ENCODE measurements around the gene PKD2L2.
"Not testable (repeated sequence)": the region's sequence is repeated elsewhere in the genome, so short reads cannot be mapped to it uniquely, and the experiment has no call there.

PKD2L2 gene

DNA sequence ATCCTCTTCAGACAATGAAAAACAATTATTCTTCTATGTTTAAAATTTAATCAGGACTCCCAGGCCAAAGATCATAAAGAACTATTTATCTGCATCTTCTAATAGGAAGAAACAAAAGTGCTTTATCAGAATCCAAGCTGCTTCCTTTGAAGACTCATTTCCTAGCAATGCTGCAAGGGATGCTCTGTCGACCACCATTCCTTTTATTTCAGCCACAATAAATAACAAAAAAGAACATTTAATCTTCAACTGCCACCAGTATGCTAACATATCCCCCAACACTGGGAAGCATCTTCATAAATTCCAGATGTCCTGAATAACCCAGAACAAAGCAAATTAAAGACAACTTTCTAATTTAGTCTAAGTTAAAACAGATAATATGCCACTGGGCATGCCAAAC, 68.7 kb downstream of the PKD2L2 start:
- FAIRE-seq: no peak
- DNase-seq (ENCODE audit: insufficient read length, low spot score): no peak

DNA sequence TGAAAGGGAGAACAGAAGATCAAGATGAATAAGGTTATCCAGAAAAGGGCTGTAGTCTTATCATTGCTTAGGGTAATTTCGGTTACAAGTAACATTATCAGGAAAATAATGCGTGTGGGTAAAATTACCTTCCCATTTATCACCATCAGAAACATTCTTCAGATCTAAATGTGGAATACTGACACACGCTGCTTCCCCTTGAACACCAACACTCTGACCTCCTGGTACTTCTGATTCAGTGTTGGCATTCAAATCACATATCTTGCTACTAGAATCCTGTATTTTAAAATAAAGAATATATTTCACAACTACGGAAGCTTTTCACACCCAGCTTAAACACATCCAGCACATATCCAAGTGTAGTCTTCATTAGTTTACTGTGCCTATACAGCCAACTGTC, 70.2 kb downstream of the PKD2L2 start:
- TF ChIP-seq, protein P1, sequence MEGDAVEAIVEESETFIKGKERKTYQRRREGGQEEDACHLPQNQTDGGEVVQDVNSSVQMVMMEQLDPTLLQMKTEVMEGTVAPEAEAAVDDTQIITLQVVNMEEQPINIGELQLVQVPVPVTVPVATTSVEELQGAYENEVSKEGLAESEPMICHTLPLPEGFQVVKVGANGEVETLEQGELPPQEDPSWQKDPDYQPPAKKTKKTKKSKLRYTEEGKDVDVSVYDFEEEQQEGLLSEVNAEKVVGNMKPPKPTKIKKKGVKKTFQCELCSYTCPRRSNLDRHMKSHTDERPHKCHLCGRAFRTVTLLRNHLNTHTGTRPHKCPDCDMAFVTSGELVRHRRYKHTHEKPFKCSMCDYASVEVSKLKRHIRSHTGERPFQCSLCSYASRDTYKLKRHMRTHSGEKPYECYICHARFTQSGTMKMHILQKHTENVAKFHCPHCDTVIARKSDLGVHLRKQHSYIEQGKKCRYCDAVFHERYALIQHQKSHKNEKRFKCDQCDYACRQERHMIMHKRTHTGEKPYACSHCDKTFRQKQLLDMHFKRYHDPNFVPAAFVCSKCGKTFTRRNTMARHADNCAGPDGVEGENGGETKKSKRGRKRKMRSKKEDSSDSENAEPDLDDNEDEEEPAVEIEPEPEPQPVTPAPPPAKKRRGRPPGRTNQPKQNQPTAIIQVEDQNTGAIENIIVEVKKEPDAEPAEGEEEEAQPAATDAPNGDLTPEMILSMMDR (IDR thresholded peaks at IDR 0.05; ENCODE audit: insufficient read depth, missing control alignments): no peak
- no peak for FAIRE-seq
- no peak for DNase-seq (ENCODE audit: insufficient read length, low spot score)

More for the DNA sequence above, 68.7 kb downstream of the PKD2L2 start:
- TF ChIP-seq, protein P1 (IDR thresholded peaks at IDR 0.05; ENCODE audit: insufficient read depth, missing control alignments): no peak

DNA sequence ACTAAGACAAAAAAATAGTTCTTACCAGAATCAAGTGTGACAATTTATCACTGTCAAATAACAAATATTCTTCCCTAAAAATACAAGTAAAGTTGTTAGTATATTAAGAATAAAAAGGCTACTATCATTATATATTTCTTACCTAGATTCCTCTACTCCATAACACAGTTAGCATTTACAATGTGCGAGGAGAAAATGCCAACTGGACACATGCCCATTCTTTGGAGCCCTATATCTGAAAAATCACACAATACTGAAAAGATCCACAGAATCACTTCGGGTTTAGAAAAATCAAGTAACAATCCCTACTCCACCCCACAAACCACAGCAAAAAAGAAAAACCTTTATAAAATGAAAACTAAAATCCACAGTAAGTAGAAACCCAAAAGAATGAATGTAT, 70.9 kb downstream of the PKD2L2 start:
- DNase-seq (ENCODE audit: insufficient read length, low spot score): no peak
- TF ChIP-seq, protein P1 (IDR thresholded peaks at IDR 0.05; ENCODE audit: insufficient read depth, missing control alignments): no peak
- FAIRE-seq: no peak

DNA sequence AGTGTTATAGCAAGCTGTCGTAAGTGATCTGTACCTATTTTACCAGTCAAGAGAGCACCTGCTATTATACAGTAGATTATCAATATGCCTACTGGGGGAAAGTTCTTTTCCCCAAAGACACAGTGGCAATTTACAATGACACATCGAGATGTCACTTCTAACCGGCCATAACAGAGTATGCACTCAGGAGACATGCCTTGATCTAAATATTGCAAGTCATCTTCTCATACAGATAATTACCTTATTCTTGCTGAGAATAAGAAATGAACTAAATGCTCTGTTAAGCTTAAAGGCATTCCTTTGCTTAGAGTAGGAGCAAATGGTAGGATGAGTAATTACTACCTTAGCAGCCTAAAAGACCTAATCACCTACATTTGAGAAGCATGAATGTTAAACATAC, 71.6 kb downstream of the PKD2L2 start:
- no peak for FAIRE-seq

DNA sequence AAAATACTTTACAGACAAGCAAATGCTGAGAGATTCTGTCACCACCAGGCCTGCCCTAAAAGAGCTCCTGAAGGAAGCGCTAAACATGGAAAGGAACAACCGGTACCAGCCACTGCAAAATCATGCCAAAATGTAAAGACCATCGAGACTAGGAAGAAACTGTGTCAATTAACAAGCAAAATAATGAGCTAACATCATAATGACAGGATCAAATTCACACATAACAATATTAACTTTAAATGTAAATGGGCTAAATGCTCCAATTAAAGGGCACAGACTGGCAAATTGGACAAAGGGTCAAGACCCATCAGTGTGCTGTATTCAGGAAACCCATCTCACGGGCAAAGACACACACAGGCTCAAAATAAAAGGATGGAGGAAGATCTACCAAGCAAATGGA, 81.1 kb downstream of the PKD2L2 start:
- not testable (repeated sequence) for FAIRE-seq

More for the DNA sequence above, 71.6 kb downstream of the PKD2L2 start:
- TF ChIP-seq, protein P1 (IDR thresholded peaks at IDR 0.05; ENCODE audit: insufficient read depth, missing control alignments): no peak
- DNase-seq (ENCODE audit: insufficient read length, low spot score): no peak

DNA sequence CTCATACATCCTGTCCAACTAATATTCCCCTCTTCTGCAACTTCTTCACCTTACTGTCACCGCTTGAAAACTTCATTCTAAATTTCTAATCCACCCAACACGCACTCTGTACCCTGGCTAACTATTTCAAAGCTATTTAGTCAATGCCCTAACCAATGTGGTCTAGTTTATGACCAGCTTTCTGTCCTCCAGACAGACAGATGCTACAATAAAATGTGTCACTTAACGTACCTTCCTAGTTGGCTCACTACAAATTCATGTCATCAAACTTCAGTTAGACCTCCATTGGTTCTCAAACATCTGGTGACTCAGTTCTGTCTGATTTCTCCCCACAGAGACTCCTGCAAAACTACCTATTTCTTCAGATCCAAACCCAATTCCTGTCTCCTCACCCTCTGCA, 86.0 kb downstream of the PKD2L2 start:
- FAIRE-seq (no peak), DNase-seq (ENCODE audit: insufficient read length, low spot score) (no peak)
- TF ChIP-seq, protein P1 (IDR thresholded peaks at IDR 0.05; ENCODE audit: insufficient read depth, missing control alignments): no peak

More for the DNA sequence above, 81.1 kb downstream of the PKD2L2 start:
- DNase-seq (ENCODE audit: insufficient read length, low spot score): not testable (repeated sequence)

DNA sequence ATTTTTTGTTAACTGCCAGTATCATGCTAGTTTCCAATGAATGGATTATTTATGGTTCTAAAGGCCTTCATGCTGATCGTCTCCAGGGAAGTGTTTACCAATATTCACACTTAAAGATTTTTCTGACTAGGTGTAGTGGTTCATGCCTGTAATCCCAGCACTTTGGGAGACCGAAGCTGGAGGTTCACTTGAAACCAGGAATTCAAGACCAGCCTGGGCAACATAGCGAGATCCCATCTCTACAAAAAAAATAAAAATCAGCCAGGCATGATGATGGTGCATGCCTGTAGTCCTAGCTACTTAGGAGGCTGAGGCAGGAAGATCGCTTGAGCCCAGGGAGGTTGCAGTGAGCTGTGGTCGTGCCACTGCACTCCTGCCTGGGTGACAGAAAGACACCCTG, 100.2 kb downstream of the PKD2L2 start:
- DNase-seq (ENCODE audit: insufficient read length, low spot score) (no peak), FAIRE-seq (no peak)
- TF ChIP-seq, protein P1 (IDR thresholded peaks at IDR 0.05; ENCODE audit: insufficient read depth, missing control alignments): no peak

Measured in D721Med (cell line).